ENCODE measurements around the gene VASH1.

Gene VASH1

DNA sequence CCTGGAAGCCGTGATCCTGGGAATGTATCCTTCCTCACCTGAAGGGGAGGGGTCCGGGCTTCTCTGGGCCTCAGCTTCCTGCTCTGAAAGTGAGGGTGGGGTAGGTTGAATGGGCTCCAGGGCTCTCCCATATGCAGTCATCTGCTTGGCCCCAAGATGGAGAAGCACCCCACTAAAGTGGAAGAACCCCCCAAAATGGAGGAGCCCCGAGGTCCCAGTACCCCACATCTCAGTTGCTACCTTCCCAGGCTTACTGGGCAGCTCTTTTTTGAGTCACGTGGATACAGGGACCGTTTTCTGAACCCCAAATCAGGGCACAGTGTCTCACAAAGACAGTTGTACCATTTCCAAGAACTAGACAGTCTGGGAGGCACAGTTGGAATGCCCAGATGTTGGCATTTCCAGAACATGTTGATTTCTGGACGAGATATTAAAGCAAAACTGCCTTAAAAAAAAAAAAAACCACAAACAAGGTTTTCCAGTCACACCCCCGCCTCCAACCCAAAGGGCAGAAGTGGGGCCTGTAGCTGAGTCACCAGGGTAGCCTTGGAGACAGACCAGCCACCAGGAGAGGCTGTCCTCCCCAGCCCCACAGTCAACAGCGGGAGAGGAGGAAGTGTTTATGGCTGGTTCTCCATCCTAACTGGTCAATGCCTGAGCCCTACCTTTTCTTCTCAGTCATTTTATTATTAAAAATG is 12.1 kb downstream of the VASH1 start:
- H3K9me3 ChIP-seq (ENCODE audit: control insufficient read depth, insufficient read depth, low read length) = no peaks in the 10 kb centered on the region
- no peaks in the 10 kb centered on the region; the same call in 1 of the 2 replicates for H3K27me3 ChIP-seq (ENCODE audit: control insufficient read depth, insufficient read depth, low read length)
- no peak overlapping the region for H3K9ac ChIP-seq (ENCODE audit: low read depth, low read length)
- H3K36me3 ChIP-seq (ENCODE audit: control insufficient read depth, insufficient read depth, low read length) = no peaks in the 10 kb centered on the region
- no peak overlapping the region for H3K27ac ChIP-seq (ENCODE audit: low read depth, low read length)
- no peak overlapping the region for H3K4me3 ChIP-seq (ENCODE audit: low read depth, low read length)
- H3K4me1 ChIP-seq (ENCODE audit: control insufficient read depth, insufficient read depth, low read length) = peaks cover 16% of the 10 kb centered on the region

DNA sequence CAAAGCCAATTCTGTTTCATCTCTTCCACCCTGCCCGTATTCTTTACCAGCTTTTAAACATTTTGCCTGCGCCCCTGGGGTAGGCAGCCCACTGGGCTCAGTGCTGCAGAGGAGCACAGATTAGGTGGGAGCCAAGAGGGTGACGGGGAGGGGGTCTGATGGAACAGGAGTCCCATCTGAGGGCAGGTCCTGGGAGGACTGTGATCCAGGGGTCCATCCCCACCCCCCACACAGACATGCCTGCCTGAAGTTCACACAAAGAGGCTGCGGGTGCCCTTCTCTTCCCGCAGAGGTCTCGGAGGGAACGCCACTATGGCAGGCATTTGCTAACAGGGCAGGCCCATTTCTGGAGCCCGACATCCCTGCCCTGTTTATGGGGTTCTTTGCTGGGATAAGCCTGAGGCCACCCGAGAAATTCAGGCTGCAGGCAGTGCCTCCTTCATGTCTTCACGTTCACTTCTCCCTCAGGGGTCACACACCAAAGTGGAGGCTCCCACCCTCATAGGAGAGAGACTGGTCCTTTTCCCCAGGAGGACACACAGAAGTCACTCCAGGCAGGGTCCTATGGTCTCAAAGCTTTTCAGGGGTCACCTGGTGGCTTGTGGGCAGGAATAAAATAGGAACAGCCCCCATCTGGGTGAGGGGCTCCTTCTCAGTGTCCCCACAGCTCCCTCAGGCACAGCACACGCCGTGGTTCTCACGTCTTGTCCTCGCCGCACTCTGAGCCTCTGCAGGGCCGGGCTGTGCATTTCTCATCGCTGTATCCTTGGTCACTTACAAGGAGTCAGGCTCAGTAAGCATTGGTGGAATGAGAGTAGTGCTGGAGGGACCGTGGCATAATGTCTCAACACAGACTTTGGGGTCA is 12.9 kb downstream of the VASH1 start:
- Histone ChIP-seq H3K9me3 (ENCODE audit: control insufficient read depth, insufficient read depth, low read length) (no peaks in the 10 kb centered on the region), H3K36me3 (ENCODE audit: control insufficient read depth, insufficient read depth, low read length) (no peaks in the 10 kb centered on the region), H3K4me3 (ENCODE audit: low read depth, low read length) (no peak overlapping the region), H3K4me1 (ENCODE audit: control insufficient read depth, insufficient read depth, low read length) (peaks cover 14% of the 10 kb centered on the region), H3K27me3 (ENCODE audit: control insufficient read depth, insufficient read depth, low read length) (no peaks in the 10 kb centered on the region; the same call in 1 of the 2 replicates), H3K9ac (ENCODE audit: low read depth, low read length) (no peak overlapping the region), H3K27ac (ENCODE audit: low read depth, low read length) (no peak overlapping the region)

DNA sequence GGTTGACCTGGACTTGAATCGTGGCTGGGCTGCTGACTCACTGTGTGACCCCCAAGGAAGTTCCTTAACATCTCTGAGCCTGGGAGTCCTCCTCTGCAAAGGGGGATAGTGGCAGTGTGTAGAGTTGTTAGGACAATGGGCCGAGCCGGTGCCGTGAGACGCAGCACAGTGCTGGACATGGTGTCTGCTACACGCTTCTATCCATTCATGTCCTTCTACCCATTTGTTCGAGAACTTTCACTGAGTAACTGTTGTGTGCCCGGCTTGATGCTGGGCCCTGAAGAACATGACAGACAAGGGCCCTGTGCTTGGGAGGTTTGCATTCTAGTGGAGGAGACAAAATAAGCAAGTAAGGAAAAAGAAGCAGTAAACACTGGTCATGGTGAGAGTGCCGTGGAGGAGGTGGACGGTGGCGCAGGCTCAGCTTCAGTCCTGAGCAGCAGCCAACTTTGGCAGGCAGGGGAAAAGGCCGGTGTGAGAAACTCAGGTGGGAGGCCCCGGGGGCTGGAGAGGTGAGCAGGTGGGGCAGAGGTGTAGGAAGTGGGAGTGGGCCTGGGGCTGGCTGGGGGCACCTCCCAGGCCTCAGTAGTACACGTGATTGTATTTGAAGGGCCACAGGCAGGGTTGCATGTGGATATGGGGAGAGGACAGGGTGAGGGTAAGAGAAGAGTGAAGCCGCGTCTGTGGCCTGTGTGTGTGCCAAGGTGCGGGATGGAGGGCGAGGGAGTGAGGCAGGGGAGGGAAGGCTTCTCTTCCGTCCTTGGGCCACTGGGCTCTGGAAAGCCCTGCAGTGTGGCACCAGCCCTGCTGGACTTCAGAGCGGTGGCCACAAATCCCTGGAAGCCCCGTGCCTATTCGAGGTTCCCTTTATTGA is 13.8 kb downstream of the VASH1 start:
- Histone ChIP-seq H3K4me3 (ENCODE audit: low read depth, low read length) (no peak overlapping the region), H3K4me1 (ENCODE audit: control insufficient read depth, insufficient read depth, low read length) (peaks cover 14% of the 10 kb centered on the region), H3K9ac (ENCODE audit: low read depth, low read length) (no peak overlapping the region), H3K27ac (ENCODE audit: low read depth, low read length) (no peak overlapping the region), H3K9me3 (ENCODE audit: control insufficient read depth, insufficient read depth, low read length) (no peaks in the 10 kb centered on the region), H3K36me3 (ENCODE audit: control insufficient read depth, insufficient read depth, low read length) (no peaks in the 10 kb centered on the region), H3K27me3 (ENCODE audit: control insufficient read depth, insufficient read depth, low read length) (no peaks in the 10 kb centered on the region; the same call in 1 of the 2 replicates)

DNA sequence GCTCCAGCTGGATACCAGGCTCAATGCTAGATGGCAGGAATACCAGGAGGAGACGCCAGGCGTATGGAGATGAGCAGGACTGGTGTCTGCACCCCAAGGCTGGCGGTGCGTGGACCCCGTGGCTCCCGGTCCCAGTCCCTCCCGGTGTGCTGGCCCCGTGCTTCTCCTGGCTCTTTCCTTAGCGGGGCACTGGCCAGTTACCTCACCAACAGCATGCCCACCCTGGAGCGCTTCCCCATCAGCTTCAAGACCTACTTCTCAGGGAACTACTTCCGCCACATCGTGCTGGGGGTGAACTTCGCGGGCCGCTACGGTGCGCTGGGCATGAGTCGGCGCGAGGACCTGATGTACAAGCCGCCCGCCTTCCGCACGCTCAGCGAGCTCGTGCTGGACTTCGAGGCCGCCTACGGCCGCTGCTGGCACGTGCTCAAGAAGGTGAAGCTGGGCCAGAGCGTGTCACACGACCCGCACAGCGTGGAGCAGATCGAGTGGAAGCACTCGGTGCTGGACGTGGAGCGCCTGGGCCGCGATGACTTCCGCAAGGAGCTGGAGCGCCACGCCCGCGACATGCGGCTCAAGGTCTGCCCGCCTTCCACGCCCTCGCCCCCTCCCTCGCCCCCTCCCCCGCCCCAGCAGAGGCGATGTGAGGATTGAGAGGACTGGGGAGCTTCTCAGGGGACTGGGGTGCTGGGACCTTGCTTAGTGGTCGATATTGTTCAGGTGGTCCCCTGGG is 14.6 kb downstream of the VASH1 start:
- Histone ChIP-seq H3K4me1 (ENCODE audit: control insufficient read depth, insufficient read depth, low read length) (peaks cover 14% of the 10 kb centered on the region), H3K27me3 (ENCODE audit: control insufficient read depth, insufficient read depth, low read length) (no peaks in the 10 kb centered on the region; the same call in 1 of the 2 replicates), H3K36me3 (ENCODE audit: control insufficient read depth, insufficient read depth, low read length) (no peaks in the 10 kb centered on the region), H3K4me3 (ENCODE audit: low read depth, low read length) (no peak overlapping the region), H3K27ac (ENCODE audit: low read depth, low read length) (no peak overlapping the region), H3K9me3 (ENCODE audit: control insufficient read depth, insufficient read depth, low read length) (no peaks in the 10 kb centered on the region), H3K9ac (ENCODE audit: low read depth, low read length) (no peak overlapping the region)

DNA sequence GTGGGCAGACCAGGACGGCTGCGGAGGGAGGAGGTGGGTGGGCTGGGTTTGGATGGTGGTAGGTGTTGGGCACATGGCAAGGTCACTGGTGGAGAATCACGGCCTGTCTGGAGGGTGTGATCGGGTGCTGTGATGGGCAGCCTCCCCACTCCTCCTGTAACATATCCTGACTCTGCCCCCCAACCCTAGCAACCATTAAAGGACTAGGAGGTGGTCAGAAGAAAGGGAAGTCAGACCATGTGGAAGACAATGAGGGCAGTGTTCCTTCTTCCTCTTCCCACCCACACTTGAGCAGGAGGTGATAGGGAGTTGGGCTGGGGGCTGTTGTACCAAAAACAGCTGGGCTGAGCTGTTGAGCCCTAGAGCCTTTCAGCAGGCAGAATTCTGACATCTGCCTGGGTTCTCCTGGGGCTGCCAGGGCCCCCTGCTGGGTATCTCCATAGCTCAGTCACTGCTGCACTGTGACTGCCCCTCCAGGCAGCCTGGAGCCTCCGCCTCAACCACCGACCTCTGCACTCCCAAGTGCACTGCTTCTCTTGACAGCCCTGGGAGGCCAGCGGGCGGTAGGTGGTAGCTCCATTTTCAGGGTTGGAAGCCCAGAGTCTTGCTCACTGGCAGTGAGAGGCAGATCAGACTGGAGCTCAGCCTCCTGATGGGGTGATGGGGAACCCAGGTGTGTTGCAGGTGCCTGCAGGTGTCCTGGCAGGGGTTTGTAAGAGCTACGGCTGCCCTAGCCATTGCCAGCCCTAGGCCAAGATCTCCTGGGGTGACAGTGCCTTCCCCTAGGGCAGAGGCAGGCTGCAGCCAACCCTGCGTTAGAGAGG is 15.4 kb downstream of the VASH1 start:
- H3K9me3 ChIP-seq (ENCODE audit: control insufficient read depth, insufficient read depth, low read length) = no peaks in the 10 kb centered on the region
- 0 out of 2 replicates have a peak, but pooled peaks cover 5% of the 10 kb centered on the region for H3K36me3 ChIP-seq (ENCODE audit: control insufficient read depth, insufficient read depth, low read length)
- H3K27me3 ChIP-seq (ENCODE audit: control insufficient read depth, insufficient read depth, low read length) = no peaks in the 10 kb centered on the region; the same call in 1 of the 2 replicates
- H3K27ac ChIP-seq (ENCODE audit: low read depth, low read length) = no peak overlapping the region
- peaks cover 14% of the 10 kb centered on the region for H3K4me1 ChIP-seq (ENCODE audit: control insufficient read depth, insufficient read depth, low read length)
- no peak overlapping the region for H3K4me3 ChIP-seq (ENCODE audit: low read depth, low read length)
- no peak overlapping the region for H3K9ac ChIP-seq (ENCODE audit: low read depth, low read length)

DNA sequence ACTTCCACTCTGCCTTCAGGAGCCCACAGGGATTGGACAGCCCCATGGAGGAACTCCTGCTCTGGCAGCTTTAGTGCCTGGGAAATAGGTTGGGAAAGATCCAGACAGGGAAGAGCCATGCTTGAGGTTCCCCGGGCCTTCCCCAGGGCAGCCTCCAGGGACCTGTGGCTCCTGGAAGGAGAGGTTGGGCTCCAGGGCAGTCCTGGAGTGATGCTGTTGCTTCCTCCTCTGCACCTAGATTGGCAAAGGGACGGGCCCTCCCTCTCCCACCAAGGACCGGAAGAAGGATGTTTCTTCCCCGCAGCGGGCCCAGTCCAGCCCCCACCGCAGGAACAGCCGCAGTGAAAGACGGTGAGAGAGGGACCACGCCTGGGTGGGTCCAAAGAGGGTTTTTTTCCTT is 16.5 kb downstream of the VASH1 start:
- no peaks in the 10 kb centered on the region for H3K27me3 ChIP-seq (ENCODE audit: control insufficient read depth, insufficient read depth, low read length)
- no peak overlapping the region for H3K9ac ChIP-seq (ENCODE audit: low read depth, low read length)
- H3K36me3 ChIP-seq (ENCODE audit: control insufficient read depth, insufficient read depth, low read length) = peaks cover 15% of the 10 kb centered on the region
- H3K9me3 ChIP-seq (ENCODE audit: control insufficient read depth, insufficient read depth, low read length) = no peaks in the 10 kb centered on the region
- no peak overlapping the region for H3K27ac ChIP-seq (ENCODE audit: low read depth, low read length)
- no peak overlapping the region for H3K4me3 ChIP-seq (ENCODE audit: low read depth, low read length)
- peaks cover 8% of the 10 kb centered on the region for H3K4me1 ChIP-seq (ENCODE audit: control insufficient read depth, insufficient read depth, low read length)

DNA sequence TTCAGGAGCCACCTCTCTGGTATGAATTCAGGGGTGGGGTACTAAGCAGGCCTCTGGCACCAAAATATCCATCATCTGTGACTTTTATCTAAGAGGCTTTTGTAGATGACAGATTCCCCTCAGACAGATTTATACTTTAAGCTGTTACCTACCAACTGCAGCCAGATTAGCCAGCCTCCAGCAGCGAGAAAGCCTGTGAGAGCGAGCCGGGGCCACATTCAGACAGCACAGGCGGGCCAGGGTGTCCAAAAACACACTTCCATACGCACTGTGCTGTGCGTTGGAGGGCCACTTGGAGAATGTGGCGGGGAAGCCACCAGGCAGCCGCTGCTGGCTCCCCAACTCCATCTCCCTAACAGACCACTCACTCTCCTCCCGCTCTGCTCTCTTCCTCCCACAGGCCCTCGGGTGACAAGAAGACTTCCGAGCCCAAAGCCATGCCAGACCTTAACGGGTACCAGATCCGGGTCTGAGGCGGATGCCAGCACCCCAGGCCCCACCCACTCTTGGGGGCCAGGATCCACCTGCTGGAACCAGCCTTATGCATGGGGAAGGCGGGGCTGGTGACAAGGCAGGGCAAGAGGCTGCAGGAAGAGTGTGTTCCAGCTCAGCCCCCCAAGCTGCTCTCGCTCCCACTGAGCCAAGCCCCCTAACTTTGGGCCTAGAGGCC is 17.4 kb downstream of the VASH1 start:
- H3K4me1 ChIP-seq (ENCODE audit: control insufficient read depth, insufficient read depth, low read length) = 0 out of 2 replicates have a peak, but pooled peaks cover 6% of the 10 kb centered on the region
- peaks cover 23% of the 10 kb centered on the region for H3K36me3 ChIP-seq (ENCODE audit: control insufficient read depth, insufficient read depth, low read length)
- no peaks in the 10 kb centered on the region for H3K27me3 ChIP-seq (ENCODE audit: control insufficient read depth, insufficient read depth, low read length)
- no peak overlapping the region for H3K27ac ChIP-seq (ENCODE audit: low read depth, low read length)
- H3K4me3 ChIP-seq (ENCODE audit: low read depth, low read length) = no peak overlapping the region
- no peaks in the 10 kb centered on the region for H3K9me3 ChIP-seq (ENCODE audit: control insufficient read depth, insufficient read depth, low read length)
- H3K9ac ChIP-seq (ENCODE audit: low read depth, low read length) = no peak overlapping the region

DNA sequence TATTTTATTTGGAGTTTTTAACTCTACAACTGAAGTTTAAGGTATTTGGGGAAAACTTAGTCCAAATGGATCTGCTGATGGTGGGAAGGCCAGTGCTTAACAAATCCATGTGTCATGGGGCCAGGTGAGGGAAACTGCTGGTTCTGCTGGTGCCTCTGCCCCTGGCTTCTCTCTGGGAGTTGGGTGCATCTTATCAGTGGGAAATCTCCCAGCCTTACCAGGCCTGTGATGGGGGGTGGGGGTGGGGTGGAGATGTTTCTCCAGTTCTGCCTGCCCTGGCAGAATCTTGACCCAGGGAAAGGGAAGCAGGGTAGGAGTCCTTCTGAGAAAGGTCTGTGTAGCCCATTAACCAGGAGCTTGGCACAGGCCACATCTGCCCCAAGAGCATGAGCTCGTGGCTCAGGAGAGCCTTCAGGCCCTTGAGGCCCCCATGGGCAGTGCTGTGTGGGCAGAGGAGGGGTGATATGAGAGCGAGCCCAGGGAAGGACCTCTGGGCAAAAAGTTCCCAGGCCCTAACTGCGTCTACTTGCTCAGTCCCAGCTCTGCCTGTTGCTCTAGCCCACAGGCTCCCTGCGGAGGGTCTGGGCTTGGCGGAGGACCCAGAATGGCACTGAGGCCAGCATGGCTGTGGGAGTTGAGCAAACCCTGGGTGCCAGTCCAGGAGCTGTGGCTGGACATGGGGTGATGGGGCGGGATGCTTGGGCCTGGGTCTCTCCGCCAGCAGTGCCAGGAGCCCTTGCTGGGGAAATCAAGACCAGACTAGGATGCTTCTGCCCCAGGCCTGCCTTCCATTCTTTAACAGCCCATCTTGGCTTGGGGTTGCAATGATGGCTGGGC is 18.2 kb downstream of the VASH1 start:
- Histone ChIP-seq H3K4me1 (ENCODE audit: control insufficient read depth, insufficient read depth, low read length) (0 out of 2 replicates have a peak, but pooled peaks cover 6% of the 10 kb centered on the region), H3K36me3 (ENCODE audit: control insufficient read depth, insufficient read depth, low read length) (peaks cover 31% of the 10 kb centered on the region), H3K27ac (ENCODE audit: low read depth, low read length) (no peak overlapping the region)

DNA sequence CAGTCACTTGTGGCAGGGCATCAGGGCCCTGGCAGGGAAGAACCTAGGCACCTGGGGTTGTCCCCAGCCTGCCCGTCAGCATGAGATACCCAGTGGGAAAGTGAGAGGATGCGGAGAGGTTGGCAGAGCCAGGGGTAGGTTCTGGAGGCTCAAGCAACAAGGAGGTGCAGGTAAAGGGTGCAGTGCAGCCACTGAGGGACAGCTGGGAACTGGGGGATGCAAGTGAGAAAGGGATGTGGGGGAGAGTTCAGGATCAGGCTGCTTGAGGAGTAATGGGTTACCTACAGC is 18.7 kb downstream of the VASH1 start:
- H3K27ac ChIP-seq (ENCODE audit: low read depth, low read length) = no peak overlapping the region
- H3K4me3 ChIP-seq (ENCODE audit: low read depth, low read length) = no peak overlapping the region
- H3K9ac ChIP-seq (ENCODE audit: low read depth, low read length) = no peak overlapping the region
- H3K4me1 ChIP-seq (ENCODE audit: control insufficient read depth, insufficient read depth, low read length) = 0 out of 2 replicates have a peak, but pooled peaks cover 6% of the 10 kb centered on the region
- no peaks in the 10 kb centered on the region for H3K9me3 ChIP-seq (ENCODE audit: control insufficient read depth, insufficient read depth, low read length)
- H3K27me3 ChIP-seq (ENCODE audit: control insufficient read depth, insufficient read depth, low read length) = no peaks in the 10 kb centered on the region
- peaks cover 33% of the 10 kb centered on the region for H3K36me3 ChIP-seq (ENCODE audit: control insufficient read depth, insufficient read depth, low read length)

More for the DNA sequence above, 18.2 kb downstream of the VASH1 start:
- Histone ChIP-seq H3K9me3 (ENCODE audit: control insufficient read depth, insufficient read depth, low read length) (no peaks in the 10 kb centered on the region), H3K4me3 (ENCODE audit: low read depth, low read length) (no peak overlapping the region), H3K27me3 (ENCODE audit: control insufficient read depth, insufficient read depth, low read length) (no peaks in the 10 kb centered on the region), H3K9ac (ENCODE audit: low read depth, low read length) (no peak overlapping the region)
